Stomach (tissue), 4 donors: ENCODE measurements around the gene NOC4L.

ENCODE experiments used
- POLR2A ChIP-seq, 4 donors: fragments of 450-650 bp; IDR thresholded peaks; one replicate each; pipeline ENCODE4 v1.6.1; 2016; ENCODE audit warnings: antibody characterized with exemption in 4 of 4, control low read depth in 2 of 4, mild to moderate bottlenecking in 1 of 4, moderate library complexity in 1 of 4
- POLR2AphosphoS5 ChIP-seq, 3 donors: sonication (generic); formaldehyde crosslinking; IDR thresholded peaks; one replicate each; pipeline ENCODE4 v1.6.1; 2016; ENCODE audit warnings: antibody characterized with exemption in 3 of 3
- TF ChIP-seq, protein P1 (sequence below), 7 experiments: fragments of 450-650 bp in 4 of 7; fragments of 200-600 bp in 3 of 7; sonication (generic) in 3 of 7; IDR thresholded peaks; one replicate each; pipeline ENCODE4 v1.5.1; 2016 to 2019; ENCODE audit warnings: antibody characterized with exemption in 7 of 7, control low read depth in 2 of 7, mild to moderate bottlenecking in 1 of 7

GRCh38 chr12:132145334-132145733 lies 1.1 kb downstream of the NOC4L start:
- TF ChIP-seq, protein P1, sequence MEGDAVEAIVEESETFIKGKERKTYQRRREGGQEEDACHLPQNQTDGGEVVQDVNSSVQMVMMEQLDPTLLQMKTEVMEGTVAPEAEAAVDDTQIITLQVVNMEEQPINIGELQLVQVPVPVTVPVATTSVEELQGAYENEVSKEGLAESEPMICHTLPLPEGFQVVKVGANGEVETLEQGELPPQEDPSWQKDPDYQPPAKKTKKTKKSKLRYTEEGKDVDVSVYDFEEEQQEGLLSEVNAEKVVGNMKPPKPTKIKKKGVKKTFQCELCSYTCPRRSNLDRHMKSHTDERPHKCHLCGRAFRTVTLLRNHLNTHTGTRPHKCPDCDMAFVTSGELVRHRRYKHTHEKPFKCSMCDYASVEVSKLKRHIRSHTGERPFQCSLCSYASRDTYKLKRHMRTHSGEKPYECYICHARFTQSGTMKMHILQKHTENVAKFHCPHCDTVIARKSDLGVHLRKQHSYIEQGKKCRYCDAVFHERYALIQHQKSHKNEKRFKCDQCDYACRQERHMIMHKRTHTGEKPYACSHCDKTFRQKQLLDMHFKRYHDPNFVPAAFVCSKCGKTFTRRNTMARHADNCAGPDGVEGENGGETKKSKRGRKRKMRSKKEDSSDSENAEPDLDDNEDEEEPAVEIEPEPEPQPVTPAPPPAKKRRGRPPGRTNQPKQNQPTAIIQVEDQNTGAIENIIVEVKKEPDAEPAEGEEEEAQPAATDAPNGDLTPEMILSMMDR (IDR thresholded peaks at IDR 0.05) = no peak
- no peak for TF ChIP-seq POLR2AphosphoS5 (IDR thresholded peaks at IDR 0.05)
- no peak for TF ChIP-seq POLR2A (IDR thresholded peaks at IDR 0.05)
